Astrocyte (in vitro differentiated cells and primary cell): Measurements from ENCODE around the gene THAP2.

Experiments used
- EZH2 ChIP-seq: IDR thresholded peaks from 2 replicates; pipeline ENCODE4 v1.6.1; 2012; ENCODE audit warnings: mild to moderate bottlenecking, low read length, inconsistent platforms; ENCODE audit not compliant: insufficient read depth
- TF ChIP-seq, protein P1 (sequence below): IDR thresholded peaks from 2 replicates; pipeline ENCODE4 v1.5.1; 2011; ENCODE audit warnings: low read depth, mild to moderate bottlenecking, inconsistent platforms, low read length, moderate library complexity; ENCODE audit not compliant: insufficient read depth

GRCh38 chr12:71638499-71638898 lies 25.6 kb upstream of the THAP2 start:
- TF ChIP-seq, protein P1, sequence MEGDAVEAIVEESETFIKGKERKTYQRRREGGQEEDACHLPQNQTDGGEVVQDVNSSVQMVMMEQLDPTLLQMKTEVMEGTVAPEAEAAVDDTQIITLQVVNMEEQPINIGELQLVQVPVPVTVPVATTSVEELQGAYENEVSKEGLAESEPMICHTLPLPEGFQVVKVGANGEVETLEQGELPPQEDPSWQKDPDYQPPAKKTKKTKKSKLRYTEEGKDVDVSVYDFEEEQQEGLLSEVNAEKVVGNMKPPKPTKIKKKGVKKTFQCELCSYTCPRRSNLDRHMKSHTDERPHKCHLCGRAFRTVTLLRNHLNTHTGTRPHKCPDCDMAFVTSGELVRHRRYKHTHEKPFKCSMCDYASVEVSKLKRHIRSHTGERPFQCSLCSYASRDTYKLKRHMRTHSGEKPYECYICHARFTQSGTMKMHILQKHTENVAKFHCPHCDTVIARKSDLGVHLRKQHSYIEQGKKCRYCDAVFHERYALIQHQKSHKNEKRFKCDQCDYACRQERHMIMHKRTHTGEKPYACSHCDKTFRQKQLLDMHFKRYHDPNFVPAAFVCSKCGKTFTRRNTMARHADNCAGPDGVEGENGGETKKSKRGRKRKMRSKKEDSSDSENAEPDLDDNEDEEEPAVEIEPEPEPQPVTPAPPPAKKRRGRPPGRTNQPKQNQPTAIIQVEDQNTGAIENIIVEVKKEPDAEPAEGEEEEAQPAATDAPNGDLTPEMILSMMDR, result no peak
- no peak for TF ChIP-seq EZH2
